Kidney epithelial cell (primary cell): ENCODE results near the gene MEAK7. TPM values are rescaled to one million over a fixed set of nuclear protein-coding genes. Genes with fewer than 3 reads are reported as not detected.

Experiments used
- DNase-seq: peaks from one replicate; pipeline ENCODE4 v3.0.0-alpha.2; 2010; ENCODE audit warnings: low read depth
- H3K27me3 ChIP-seq: 2 replicates; pipeline ENCODE4 v1.6.0; 2011; ENCODE audit warnings: low read length; ENCODE audit not compliant: control insufficient read depth, insufficient read depth
- H3K36me3 ChIP-seq: 2 replicates; pipeline ENCODE4 v1.5.1; 2011; ENCODE audit warnings: low read length; ENCODE audit not compliant: control insufficient read depth, insufficient read depth
- H3K4me3 ChIP-seq: 2 replicates; pipeline ENCODE4 v1.5.1; 2011; ENCODE audit warnings: low read depth, mild to moderate bottlenecking, control low read depth, low read length
- CTCF ChIP-seq: IDR thresholded peaks from 2 replicates; pipeline ENCODE4 v1.5.1; 2011; ENCODE audit warnings: mild to moderate bottlenecking, moderate library complexity, low read length, control low read depth, inconsistent platforms; ENCODE audit not compliant: insufficient read depth, poor library complexity, severe bottlenecking
- total RNA-seq: library from RNA; depleted of rRNA; stranded (reverse); fragments of >200 nt; gene quantifications from 2 replicates; pipeline ENCODE4 v1.2.3, GENCODE V29; 2015

The MEAK7 gene
- total RNA-seq, 1 donor from 2014 or later = 26.9 TPM

- no peak for DNase-seq
- H3K27me3 ChIP-seq = no peaks in the 10 kb centered on the region
- H3K4me3 ChIP-seq = no peak overlapping the region
- no peaks in the 10 kb centered on the region for H3K36me3 ChIP-seq
- no peak for TF ChIP-seq CTCF
Observed at GRCh38 chr16:84496991-84497390, 7.5 kb downstream of the MEAK7 start.

- Histone ChIP-seq H3K27me3 (no peaks in the 10 kb centered on the region), H3K4me3 (no peak overlapping the region), H3K36me3 (no peaks in the 10 kb centered on the region)
- TF ChIP-seq CTCF = no peak
- DNase-seq = no peak
Observed at GRCh38 chr16:84495506-84495905, 9.0 kb downstream of the MEAK7 start.

- Histone ChIP-seq H3K36me3 (no peaks in the 10 kb centered on the region), H3K27me3 (no peaks in the 10 kb centered on the region), H3K4me3 (no peak overlapping the region)
- DNase-seq = no peak
- no peak for TF ChIP-seq CTCF
Observed at GRCh38 chr16:84489131-84489530, 15.3 kb downstream of the MEAK7 start.

GRCh38 chr16:84487358-84487757 lies 17.1 kb downstream of the MEAK7 start:
- H3K4me3 ChIP-seq = no peak overlapping the region
- DNase-seq = no peak
- no peaks in the 10 kb centered on the region for H3K27me3 ChIP-seq
- H3K36me3 ChIP-seq = no peaks in the 10 kb centered on the region
- no peak for TF ChIP-seq CTCF

GRCh38 chr16:84486551-84487235 lies 17.8 kb downstream of the MEAK7 start:
- no peak for TF ChIP-seq CTCF
- Histone ChIP-seq H3K27me3 (no peaks in the 10 kb centered on the region), H3K36me3 (no peaks in the 10 kb centered on the region), H3K4me3 (no peak overlapping the region)
- no peak for DNase-seq

- TF ChIP-seq CTCF = no peak
- DNase-seq = no peak
- Histone ChIP-seq H3K27me3 (no peaks in the 10 kb centered on the region), H3K36me3 (no peaks in the 10 kb centered on the region), H3K4me3 (no peak overlapping the region)
Observed at GRCh38 chr16:84486126-84486525, 18.3 kb downstream of the MEAK7 start.
